ENCODE measurements around the gene ABHD17C.

DNA sequence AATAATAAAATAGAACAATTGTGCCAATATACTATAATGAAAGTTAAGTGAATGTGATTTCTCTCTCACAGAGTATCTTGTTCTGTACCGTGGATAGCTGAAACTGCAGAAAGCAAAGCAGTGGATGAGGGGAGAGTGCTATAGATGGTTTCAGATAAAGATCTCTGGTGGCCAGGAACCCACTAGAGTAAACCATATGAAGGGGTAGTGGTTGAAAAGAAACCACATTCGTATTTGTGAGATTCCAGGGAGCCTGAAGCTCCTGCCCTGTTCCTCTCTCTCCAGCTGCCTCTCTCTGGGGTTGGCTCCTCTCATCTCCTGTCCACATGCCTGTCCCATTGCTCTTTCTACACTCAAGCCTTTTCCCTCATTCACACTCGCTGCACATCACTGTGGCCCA lies 8.9 kb downstream of the ABHD17C start:
- TF ChIP-seq SP4 (IDR thresholded peaks at IDR 0.05; ENCODE audit: low read length): no peak
- TF ChIP-seq, protein P1, sequence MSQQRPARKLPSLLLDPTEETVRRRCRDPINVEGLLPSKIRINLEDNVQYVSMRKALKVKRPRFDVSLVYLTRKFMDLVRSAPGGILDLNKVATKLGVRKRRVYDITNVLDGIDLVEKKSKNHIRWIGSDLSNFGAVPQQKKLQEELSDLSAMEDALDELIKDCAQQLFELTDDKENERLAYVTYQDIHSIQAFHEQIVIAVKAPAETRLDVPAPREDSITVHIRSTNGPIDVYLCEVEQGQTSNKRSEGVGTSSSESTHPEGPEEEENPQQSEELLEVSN (IDR thresholded peaks at IDR 0.05): no peak
- TF ChIP-seq, protein P2, sequence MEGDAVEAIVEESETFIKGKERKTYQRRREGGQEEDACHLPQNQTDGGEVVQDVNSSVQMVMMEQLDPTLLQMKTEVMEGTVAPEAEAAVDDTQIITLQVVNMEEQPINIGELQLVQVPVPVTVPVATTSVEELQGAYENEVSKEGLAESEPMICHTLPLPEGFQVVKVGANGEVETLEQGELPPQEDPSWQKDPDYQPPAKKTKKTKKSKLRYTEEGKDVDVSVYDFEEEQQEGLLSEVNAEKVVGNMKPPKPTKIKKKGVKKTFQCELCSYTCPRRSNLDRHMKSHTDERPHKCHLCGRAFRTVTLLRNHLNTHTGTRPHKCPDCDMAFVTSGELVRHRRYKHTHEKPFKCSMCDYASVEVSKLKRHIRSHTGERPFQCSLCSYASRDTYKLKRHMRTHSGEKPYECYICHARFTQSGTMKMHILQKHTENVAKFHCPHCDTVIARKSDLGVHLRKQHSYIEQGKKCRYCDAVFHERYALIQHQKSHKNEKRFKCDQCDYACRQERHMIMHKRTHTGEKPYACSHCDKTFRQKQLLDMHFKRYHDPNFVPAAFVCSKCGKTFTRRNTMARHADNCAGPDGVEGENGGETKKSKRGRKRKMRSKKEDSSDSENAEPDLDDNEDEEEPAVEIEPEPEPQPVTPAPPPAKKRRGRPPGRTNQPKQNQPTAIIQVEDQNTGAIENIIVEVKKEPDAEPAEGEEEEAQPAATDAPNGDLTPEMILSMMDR (IDR thresholded peaks at IDR 0.05; ENCODE audit: control extremely low read depth in 1 of 3, insufficient read depth in 1 of 3, low read depth in 1 of 3, low read length in 3 of 3): no peak
- TF ChIP-seq POLR2AphosphoS5 (IDR thresholded peaks at IDR 0.05; ENCODE audit: low read depth, low read length): no peak

All from H1 (cell line).